K562 (cell line): Measurements from ENCODE around the gene KPTN. TPM values are rescaled to one million over a fixed set of nuclear protein-coding genes. Genes with fewer than 3 reads are reported as not detected.

Source experiments
- ATF4 ChIP-seq: fragments of 450-650 bp; formaldehyde crosslinking; IDR thresholded peaks from 2 replicates; pipeline ENCODE4 v1.4.0; 2022; ENCODE audit warnings: mild to moderate bottlenecking, moderate library complexity
- BHLHE40 ChIP-seq: IDR thresholded peaks from 2 replicates; pipeline ENCODE4 v1.6.1; 2011; ENCODE audit warnings: low read length, improper control_type of control experiment
- CAMTA2 ChIP-seq: fragments of 250-450 bp; sonication (Bioruptor Pico); conservative IDR thresholded peaks from 2 replicates; pipeline ENCODE4 v1.5.1; 2022
- CEBPZ ChIP-seq: fragments of 150-350 bp; IDR thresholded peaks from 2 replicates; pipeline ENCODE4 v1.6.1; 2014; ENCODE audit warnings: low read depth, mild to moderate bottlenecking, low read length, borderline replicate concordance
- CUX1 ChIP-seq: fragments of 200-800 bp; sonication (Bioruptor generic); IDR thresholded peaks from 2 replicates; pipeline ENCODE4 v1.6.1; 2016; ENCODE audit warnings: missing genetic modification characterization, missing compliant biosample characterization
- ETS2 ChIP-seq: IDR thresholded peaks from 2 replicates; pipeline ENCODE4 v1.6.1; 2016; ENCODE audit warnings: borderline replicate concordance, missing genetic modification characterization, mild to moderate bottlenecking, moderate library complexity, missing compliant biosample characterization; ENCODE audit not compliant: poor library complexity, severe bottlenecking
- EZH2 ChIP-seq: IDR thresholded peaks from 2 replicates; pipeline ENCODE4 v1.6.1; 2012; ENCODE audit warnings: low read depth, mild to moderate bottlenecking, inconsistent platforms, low read length, borderline replicate concordance
- GABPB1 ChIP-seq: sonication (generic); formaldehyde crosslinking; IDR thresholded peaks from 2 replicates; pipeline ENCODE4 v1.8.0; 2022; ENCODE audit warnings: mild to moderate bottlenecking, missing genetic modification reagents
- HNRNPUL1 ChIP-seq: fragments of 200-400 bp; formaldehyde crosslinking; IDR thresholded peaks from 2 replicates; pipeline ENCODE4 v1.6.1; 2017; ENCODE audit warnings: low read length
- PHB2 ChIP-seq: fragments of 450-650 bp; IDR thresholded peaks from 2 replicates; pipeline ENCODE4 v1.6.1; 2017; ENCODE audit warnings: low read depth
- PHTF2 ChIP-seq: fragments of 250-450 bp; sonication (Bioruptor Pico); IDR thresholded peaks from 2 replicates; pipeline ENCODE4 v1.5.0; 2021; ENCODE audit warnings: mild to moderate bottlenecking
- RFX1 ChIP-seq: fragments of 450-650 bp; IDR thresholded peaks from 2 replicates; pipeline ENCODE4 v1.6.1; 2016; ENCODE audit warnings: mild to moderate bottlenecking, moderate library complexity
- TCF15 ChIP-seq: fragments of 250-450 bp; sonication (Bioruptor Pico); IDR thresholded peaks from 2 replicates; pipeline ENCODE4 v1.8.0; 2022; ENCODE audit warnings: moderate library complexity, mild to moderate bottlenecking, inconsistent platforms
- ZBTB2 ChIP-seq: fragments of 450-650 bp; IDR thresholded peaks from 2 replicates; pipeline ENCODE4 v1.6.1; 2016; ENCODE audit warnings: antibody characterized with exemption
- ZNF239 ChIP-seq: fragments of 250-450 bp; sonication (Bioruptor Pico); IDR thresholded peaks from 2 replicates; pipeline ENCODE4 v1.4.0; 2020; ENCODE audit warnings: mild to moderate bottlenecking
- ZNF263 ChIP-seq: sonication (generic); formaldehyde crosslinking; IDR thresholded peaks from 2 replicates; pipeline ENCODE4 v1.8.0; 2022; ENCODE audit warnings: mild to moderate bottlenecking, missing genetic modification reagents, borderline replicate concordance
- ZNF707 ChIP-seq: fragments of 250-450 bp; sonication (Bioruptor Pico); conservative IDR thresholded peaks from 2 replicates; pipeline ENCODE4 v1.8.0; 2022; ENCODE audit warnings: inconsistent platforms, mild to moderate bottlenecking, moderate library complexity
- polyA plus RNA-seq, 8 experiments: library from polyadenylated mRNA; depleted of rRNA in 4 of 8; stranded (reverse) in 5 of 8; unstranded in 3 of 8; fragments of >200 nt; fragmentation: Nextera tagmentation in 2 of 8; fragmentation: Illumina TruSeq in 1 of 8; extraction: Ambion mirVana in 2 of 8; extraction: Trizol in 1 of 8; gene quantifications; 2 replicates each; pipeline versions ENCODE4 v1.2.1 to v1.2.3, GENCODE V29; 2011 to 2014; ENCODE audit warnings: inconsistent platforms in 1 of 8, missing spikeins in 1 of 8
- total RNA-seq, 7 experiments: library from RNA; depleted of rRNA in 6 of 7; stranded (reverse); fragments of >200 nt in 6 of 7; fragmentation: Illumina TruSeq in 2 of 7; extraction: Trizol in 2 of 7; gene quantifications; 2 replicates each; pipeline versions ENCODE4 v1.2.1 to v1.2.3, GENCODE V29; 2011 to 2021; ENCODE audit warnings: low replicate concordance in 1 of 7

The KPTN gene
- total and polyA plus RNA-seq, 9 of the 15 experiments (the other 6 are each of a cell fraction or from before 2014, with no cell fraction given), result 0.56 to 18.2 (median 8.5) TPM

- TF ChIP-seq CUX1 (CRISPR knock-in tag) (no peak), GABPB1 (peak; percentile 41; the same call in 1 of the 2 replicates), EZH2 (no peak), BHLHE40 (0 out of 2 replicates have a peak, but pooled peaks have one; percentile 12), PHB2 (no peak), CEBPZ (no peak), HNRNPUL1 (no peak), ETS2 (no peak), ZNF263 (CRISPR knock-in tag) (peak; percentile 46; the same call in 1 of the 2 replicates), ZBTB2 (no peak), ZNF707 (CRISPR knock-in tag) (no peak), PHTF2 (no peak), TCF15 (CRISPR knock-in tag) (no peak), ATF4 (CRISPR knock-in tag) (no peak), CAMTA2 (no peak), RFX1 (peak; percentile 93), ZNF239 (CRISPR knock-in tag) (no peak)
Observed at GRCh38 chr19:47436712-47437401, 47.2 kb downstream of the KPTN start (continued).
